NCI-H82 (cell line): ENCODE data around the gene KLK10.
A peak's percentile ranks its signal among the peaks of the same experiment; 100 is the strongest.

Experiments used
- DNase-seq: peaks from one replicate; lab custom pipeline; 2025; lab: John Stamatoyannopoulos, UW

The KLK10 gene

DNA sequence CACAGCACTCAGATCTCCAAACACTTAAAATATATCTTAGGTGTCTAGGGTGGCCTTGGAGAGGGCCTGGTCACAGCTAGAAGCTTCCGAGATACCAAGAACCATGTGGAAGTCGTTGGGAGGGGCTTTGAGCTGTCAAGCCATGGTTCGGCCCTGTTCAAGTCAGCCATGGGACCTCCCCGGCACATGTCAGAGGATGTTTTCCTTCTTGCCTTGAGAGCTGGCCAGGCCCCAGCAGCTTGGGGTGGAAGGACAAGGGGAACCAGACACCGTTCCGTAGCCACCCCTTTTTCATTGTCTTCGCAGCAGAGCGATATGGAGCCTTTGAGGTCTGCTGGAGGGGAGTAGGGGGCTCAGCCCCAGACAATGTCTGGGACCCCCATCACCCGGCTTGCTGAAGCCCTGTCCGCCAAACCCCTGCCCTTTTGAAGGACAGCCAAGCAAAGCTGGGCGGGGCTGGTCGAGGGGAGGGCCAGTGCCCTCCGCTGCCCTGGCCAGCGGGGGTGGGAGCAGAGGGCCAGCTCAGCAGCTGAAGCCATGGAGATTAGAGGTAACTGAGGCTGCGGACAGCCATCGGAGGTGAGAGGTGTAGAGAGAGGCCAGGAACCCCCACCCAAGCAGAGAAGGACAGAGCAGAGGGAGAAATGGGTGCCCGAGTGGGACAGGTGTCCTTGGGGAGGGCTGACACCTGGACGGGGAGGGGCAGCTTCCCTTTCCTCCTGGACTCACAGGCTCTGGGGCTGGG lies 6.5 kb upstream of the KLK10 start:
- no peak for DNase-seq

DNA sequence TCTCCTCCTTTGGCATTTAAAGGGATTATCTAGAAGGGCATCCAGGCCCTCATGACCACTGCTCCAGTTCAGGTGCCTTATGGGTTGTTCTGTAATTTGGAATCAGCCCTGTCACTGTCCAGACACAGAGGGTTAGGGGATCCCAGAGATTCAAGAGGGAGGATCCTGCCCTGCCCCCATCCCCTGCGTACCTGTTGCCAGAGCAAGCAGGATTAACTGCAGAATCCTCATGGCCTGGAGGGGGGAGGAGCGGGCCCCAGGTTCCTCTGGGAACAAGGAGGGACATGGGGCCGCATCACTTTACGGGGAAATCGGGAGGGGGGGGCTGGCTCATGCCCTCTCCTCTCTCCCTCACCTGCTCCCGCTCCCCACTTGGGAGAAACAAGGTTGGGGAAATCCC lies 5.9 kb upstream of the KLK10 start:
- DNase-seq = no peak

DNA sequence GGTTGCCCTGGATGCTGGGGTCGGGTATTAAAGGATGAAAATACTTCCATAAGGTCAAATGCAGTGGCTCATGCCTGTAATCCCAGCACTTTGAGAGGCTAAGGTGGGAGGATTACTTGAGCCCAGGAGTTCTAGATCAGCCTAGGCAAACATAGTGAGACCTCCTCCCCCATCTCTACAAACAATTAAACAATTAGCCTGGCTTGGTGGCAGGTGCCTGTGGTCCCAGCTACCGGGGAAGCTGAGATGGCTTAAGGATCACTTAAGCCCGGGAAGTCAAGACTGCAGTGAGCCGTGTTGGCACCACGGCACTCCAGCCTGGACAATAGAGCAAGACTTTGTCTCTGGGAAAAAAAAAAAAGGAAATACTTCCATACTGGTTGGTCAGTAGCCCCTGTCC lies 5.4 kb upstream of the KLK10 start:
- DNase-seq = peak; percentile 55

DNA sequence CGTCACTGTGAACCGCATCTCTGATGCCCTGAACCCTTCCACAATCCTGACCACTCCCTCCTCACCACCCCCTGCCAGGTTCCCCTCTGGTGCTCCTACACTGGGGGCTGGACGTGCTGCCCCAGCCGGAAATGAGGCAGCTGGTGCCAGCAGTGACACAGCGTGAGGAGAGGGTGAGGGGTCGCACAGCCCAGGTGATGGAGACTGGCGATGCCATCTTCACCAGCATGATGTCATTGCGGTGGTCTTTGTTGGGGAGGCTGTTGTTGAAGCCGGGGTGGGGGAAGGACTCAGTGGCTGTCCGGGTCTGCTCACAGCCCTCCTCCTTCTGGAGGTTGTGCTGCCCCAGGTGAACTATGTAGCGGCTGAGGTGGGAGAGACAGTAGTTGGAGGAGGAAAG lies 4.4 kb upstream of the KLK10 start:
- DNase-seq = no peak

DNA sequence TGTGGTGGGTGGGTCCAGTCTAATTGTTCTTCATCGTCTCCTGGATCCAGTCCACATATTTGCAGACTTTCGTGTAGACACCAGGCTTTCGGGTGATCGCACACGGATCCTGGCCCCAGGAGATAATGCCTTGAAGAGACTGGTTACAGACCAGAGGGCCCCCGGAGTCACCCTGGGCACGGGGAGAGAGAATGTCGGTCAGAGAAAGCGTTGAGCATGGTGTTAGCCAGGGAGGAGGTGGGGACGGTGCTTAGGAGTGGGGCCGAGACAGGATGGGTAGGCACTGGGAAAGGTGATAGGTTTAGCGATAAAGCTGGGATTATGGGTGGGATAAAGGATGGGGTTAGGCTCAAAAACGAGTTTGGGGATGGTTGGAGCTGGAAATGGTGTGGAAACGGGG lies 3.0 kb upstream of the KLK10 start:
- DNase-seq = no peak

DNA sequence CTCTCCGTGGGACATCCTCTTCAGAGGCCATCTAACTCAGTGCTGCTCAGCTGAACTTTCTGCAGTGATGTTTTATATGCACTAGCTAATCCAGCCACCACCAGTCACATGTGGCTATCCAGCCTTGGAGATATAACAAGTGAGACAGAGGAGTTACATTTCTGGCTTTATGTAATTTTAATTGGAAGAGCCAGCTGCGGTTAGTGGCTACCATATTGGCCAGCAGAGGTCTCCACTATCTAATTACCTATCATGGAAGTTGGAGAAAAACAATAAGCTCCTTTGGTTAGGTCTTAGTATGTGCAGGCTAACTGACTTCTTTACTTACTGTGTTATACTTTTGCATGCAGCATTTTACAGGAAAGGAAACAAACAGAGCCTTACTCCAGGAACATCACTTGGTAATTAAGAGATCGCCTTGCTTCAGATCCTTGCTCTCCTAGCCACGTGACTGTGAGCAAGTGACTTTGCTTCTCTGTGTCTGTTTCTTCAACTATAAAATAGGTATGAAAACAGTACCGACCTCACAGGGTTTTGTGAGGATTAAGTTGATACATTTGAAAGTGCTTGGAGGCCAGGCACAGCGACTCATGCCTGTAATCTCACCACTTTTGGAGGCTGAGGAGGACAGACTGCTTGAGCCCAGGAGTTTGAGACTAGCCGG lies 1.6 kb upstream of the KLK10 start:
- DNase-seq = peak; percentile 57

DNA sequence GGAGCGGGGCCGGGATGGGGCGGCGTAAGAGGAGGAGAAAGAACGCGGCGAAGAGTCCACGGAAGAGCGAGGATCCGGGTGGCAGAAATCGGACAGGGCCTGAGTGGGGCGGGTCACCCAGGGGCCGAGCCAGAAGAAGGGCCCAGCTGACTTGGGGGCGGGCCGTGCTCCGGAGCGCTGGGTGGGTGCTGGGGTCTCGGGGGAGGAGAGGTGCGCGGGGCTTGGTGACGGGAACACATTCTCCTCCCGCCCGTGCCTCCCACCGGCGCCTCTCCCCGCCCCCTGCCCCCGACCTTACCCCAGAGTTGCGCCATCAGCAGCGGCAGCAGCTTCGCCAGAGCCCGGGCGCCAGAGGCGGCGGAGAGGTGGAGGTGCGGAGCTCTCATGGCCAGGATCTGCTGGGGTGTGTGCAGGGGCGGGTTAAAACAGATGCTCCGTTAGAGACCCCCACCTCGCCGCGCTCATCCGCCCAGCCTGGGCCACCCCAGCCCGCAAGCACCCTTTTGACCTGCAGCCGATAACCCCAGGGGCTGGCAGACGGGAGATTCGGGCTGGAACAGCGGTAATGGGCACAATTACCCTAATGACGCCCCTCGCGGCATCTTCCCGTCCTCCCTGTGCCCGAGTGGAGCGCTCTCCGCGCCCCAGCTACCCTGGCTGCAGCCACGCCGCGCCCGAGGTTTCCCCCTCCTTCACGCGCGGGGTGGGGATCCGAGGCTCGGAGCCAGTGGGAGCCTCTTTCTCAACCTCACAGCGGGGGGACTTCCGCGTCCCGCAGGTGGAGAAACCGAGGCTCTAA lies 565 bp downstream of the KLK10 start:
- no peak for DNase-seq

DNA sequence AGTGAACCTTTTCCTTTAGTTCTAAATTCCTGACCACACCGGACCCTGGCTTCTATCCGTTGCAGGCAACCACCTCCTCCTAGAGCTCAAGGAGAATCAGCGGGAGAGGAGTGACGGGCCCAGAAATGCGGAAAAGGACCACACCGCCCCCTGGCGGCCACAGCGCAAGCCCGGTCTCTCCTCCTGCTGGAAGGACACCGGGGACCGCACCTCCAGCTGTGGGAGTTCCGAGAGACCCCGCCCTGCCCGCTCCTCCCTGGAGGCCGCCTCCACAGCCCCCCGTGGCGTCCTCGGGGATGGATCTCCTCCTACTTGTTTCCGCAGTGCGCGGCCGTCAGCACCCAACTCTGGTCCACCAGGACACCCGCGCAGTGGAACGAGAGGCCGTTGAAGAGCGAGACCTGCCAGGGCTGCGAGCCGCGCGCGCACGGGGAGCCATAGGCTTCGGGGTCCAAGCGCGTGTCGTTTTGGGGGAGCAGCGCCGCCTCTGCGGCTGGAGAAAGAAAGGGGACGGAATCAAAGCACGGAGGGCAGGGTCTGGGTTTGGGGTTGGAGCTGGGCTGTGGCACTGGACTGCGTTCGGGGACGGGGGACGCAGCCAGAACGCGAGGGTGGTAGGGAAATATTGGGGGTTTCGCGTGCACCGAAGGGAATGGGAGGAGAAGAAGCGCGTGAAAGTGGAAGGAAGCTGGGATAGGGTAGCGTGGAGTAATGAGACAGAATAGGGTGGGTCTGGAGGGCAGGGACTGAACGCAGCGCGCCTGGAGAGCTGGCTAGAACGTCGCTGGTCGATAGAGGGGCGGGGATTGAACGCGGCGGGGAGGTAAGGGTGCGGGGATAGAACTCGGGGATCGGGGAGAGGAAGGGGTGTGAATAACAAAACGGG lies 2.5 kb downstream of the KLK10 start:
- peak; percentile 47 for DNase-seq

DNA sequence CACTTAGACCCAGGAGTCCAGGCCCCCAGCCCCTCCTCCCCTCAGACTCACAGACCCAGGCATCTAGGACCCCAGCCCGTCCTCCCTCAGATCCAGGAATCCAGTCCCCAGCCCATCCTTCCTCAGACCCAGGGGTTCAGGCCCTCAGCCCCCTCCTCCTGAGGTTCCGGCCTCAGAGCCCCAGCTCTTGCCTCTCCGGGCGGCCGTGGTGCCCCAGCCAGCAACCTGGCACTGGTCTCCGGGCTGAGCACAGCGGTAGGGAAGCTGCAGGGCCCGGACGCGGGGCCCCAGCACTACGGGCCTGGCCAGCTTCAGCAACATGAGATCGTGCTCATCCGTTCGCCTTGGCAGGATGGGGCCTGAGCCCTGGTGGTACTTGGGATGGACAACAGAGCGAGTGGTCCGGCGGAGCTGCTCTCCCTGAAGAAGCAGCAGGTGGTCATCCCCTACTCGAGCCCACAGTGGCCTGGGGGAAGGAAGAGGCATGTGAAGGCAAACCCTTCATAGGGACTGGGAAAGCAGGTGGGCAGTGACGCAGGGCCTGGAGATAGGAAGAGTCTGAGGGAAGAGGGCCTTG lies 3.7 kb downstream of the KLK10 start:
- no peak for DNase-seq

DNA sequence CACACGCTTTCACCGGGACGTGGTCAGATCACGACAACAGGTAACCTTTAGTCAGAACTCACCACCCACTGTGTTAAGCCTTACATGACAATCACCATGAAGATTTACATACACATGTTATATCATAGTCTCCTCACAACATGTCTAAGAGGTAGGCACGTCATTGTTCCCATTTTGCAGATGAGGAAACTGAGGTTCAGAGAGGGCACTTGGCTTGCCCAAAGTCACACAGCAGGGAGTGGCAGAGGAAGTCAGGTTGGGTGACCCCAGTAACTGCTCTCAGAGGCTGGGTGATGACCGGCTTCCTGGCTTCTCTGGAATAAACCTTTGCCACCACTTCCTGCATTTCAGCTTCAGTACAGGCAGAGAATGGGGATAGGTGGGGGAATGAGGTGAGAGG lies 5.3 kb downstream of the KLK10 start:
- DNase-seq = no peak

DNA sequence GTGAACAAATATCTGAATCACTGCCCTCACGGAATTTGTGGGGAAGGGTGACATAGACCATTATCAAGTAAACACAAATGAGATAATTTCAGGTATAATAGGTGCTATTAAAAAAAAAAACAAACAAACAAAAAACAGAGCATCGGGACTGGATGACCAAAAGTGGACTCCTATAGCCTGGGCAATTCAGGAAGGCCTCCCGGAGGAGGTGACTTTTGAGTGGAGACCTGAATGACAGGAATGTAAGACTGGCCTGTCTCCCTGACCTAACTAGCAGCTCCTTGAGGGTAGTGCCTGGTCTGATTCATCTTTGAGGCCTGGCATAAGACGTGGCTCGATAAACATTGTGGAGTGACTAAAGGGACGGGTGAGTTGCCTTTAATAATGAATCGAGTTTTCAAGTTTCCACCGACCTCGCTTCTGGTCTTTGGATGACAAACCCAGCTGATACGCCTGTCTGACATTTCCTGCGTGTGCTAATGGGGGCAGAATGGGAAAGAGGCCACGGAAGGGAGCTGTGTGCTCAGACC lies 6.8 kb downstream of the KLK10 start:
- no peak for DNase-seq

DNA sequence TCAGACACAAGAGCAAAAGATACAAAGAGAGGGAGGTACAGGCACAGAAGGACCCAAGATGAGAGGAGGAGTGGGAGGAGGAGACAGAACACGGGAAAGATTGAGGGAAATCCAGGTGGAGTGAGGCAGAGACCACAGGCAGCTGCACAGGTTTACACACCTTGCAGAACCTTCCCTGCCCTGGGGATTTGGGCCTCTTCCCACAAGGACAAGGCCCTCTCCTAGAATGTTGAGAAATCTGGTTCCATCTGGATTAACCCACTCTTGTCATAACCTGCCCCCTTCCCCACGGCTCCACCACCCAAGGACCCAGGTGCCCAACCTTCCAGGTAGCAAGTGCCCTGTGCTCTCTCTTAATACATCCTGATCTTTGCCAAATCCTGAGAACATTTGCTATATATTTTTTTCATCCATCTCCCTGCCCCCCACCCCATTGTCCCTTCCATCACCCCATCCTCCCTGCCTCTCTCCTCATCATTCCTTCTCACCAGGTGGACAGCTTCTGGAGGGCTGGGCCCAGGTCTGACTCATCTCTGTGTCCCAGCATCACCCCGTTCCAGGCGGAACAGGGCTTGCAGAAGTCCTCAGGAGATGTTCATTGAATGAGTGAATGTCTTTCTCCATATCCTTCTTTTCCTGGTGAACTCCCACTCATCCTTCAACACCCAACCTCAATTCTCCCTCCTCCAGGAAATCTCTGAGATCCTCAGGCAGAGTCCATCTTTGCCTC lies 9.3 kb downstream of the KLK10 start:
- DNase-seq = no peak

DNA sequence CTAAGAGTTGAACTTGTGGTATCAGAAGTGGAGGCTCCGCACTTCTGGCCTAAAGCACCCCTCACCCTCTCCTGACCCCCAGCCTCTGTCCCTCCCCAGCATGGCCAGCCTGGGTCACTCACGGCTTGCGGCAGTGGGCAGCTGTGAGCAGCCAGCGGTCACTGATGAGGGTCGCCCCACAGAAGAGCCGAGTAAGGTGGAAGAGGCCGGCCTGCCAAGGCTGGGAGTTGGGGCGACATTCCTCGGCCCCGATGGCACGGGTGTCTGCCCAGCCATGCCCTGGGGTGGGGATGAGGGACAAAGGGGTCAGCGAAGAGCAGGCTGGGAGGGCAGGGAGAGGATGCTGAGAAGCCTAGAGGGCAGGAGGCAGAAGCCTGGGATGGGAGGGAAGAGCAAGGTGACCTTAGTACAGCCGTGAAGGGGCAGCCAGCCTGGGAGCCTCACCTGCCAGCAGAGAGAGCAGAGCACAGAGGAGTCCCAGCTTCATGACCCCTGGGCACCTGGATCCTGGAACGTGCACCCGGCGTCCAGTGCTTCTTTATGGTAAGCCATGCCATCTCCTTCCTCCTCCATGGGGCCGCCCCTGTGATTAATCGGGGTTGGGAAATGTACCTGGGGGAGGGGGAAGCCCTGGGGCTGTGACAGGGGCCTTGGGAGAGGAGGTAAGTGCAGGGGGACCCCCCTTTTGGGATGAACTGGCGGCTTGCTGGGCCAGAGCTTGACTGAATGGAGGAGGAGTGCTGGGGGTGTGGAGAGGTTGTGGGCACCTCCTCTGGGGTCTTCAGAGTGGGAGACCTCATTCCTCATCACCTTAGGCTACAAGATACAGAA lies 10.2 kb downstream of the KLK10 start:
- DNase-seq = no peak

DNA sequence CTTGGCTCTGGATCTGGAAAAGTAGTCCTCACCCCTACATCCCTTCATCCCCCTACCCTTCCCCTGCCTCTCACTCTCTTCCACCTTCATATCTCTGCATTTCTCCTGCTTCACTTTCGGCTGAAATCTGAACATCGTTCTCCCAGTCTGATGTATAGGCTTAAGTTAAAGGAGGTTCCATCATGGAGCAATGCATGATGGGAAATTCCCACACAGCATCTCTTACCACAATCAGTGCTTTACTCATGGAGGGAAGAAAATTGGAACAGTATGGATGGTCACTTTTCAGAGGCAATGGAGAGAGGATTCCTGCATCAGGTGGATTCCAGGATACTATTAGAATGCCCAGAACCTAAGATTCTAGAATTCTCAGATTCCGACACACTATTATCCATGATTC lies 12.0 kb downstream of the KLK10 start:
- no peak for DNase-seq

DNA sequence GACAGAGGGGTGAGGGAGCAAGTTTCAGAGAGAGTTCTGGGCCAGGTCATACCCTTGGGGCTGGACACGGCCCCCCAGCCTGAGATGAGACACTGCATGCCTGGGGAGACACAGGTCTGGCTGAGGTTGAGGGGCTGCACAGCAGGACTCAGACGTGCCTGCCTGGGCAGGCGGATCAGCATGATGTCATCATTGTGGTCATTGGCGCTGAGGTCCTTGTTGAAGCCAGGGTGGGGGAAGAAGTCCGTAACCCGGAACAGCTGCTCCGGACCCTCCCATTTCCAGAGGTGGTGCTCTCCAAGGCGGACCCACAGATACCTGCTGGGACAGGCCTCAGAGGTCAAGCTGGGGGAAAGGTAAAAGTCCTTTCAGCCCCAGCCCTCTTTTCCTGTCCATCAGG lies 13.1 kb downstream of the KLK10 start:
- no peak for DNase-seq

DNA sequence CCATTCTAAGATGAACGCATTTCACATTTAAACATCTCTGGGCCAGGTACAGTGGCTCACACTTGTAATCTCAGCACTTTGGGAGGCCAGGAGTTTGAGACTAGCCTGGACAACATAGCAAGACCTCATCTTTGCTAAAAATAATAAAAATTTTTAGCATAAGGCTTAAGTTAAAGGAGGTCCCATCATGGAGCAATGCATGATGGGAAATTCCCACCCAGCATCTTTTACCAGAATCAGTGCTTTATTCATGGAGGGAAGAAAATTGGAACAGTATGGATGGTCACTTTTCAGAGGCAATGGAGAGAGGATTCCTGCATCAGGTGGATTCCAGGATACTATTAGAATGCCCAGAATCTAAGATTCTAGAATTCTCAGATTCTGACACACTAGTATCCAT lies 14.3 kb downstream of the KLK10 start:
- no peak for DNase-seq

DNA sequence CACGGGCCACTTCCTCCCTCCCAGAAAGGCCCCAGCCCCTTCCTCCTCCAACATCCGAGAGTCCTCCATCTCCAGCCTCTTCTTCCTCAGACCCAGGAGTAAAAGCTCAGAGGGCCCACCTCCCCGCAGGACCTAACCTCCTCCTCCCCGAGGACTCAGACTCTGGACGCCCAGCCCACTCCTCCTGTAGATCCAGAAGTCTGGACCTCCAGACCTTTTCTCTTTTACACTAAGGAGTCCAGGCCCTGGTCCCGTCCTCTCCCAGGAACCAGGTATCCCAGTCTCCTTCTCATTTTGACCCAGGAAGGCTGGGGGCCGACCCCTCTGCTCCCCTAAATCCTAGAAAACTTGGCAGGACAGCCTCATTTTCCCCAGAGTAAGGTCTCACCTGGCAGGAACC lies 16.2 kb downstream of the KLK10 start:
- no peak for DNase-seq

DNA sequence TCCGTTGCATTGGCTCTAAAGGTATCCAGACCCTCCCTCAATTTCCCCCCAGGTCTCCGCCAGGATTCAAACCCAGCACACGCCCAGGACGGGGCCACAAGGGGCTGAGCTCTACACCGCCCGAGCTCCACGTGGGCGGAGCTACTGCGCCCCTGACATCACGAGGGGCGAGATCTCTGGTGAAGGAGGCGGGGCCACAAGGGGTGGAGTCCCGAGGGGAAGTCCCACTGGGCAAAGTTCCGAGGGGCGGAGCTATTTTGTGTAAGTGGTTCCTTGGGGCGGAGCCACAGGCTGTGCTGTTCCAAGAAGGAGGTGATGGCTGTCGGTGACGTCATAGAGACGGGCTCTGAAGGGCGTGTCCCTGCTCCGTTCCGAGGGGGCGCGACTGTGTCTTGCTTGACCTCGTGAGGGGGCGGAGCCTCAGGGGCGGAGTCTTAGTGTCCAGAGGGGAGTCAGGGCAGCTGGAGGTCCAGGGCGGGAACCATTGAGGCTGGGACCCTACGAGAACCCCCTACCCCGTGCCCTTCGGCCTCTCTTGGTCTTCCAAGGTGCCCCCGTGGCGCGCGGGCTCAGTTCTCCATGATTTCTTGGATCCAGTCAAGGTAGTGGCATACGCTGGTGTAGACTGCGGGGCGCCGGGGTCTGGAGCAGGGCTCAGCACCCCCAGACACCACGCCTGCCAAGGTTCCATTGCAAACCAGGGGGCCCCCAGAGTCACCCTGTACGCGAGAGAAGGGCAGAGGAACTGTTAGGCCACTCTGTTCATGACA lies 16.8 kb downstream of the KLK10 start:
- DNase-seq = peak; percentile 40

DNA sequence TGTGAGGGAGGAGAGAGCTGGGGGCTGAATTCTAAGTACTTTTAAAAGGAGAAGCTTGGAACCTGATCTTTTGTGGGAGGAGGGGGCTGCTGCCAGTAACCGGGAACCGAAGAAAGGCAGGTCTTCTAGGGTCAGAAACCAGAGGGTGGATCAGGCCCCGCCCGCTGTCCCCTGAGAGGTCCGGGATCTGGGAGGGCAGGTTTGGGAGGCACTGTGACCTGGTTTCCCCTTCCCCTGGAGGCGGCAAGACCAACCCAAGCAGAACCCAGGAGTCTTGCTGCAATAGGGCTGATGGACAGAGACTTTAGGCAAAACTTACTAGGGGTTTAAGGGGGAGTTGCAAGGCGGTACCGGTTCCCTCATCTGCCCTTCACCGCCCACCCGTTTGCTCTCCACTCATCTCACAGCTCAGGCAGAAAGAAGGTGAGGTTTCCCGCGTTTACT lies 17.4 kb downstream of the KLK10 start:
- DNase-seq = no peak
